Measurements from ENCODE around the gene TET3. TPM values are rescaled to one million over a fixed set of nuclear protein-coding genes. Genes with fewer than 3 reads are reported as not detected.

TET3 gene
- total RNA-seq, 5 donors from 2014 or later (not counting 1 experiment from before 2014, with no cell fraction given): 22.5 to 32.2 (median 26.8) TPM

- no peak overlapping the region for H3K27ac ChIP-seq (ENCODE audit: low read length)
- Mint-ChIP-seq H3K4me3 (peak overlapping the region in 1 of 3 donors; percentile 8), H3K27me3 (no peaks in the 10 kb centered on the region), H3K27ac (peak overlapping the region; percentile 48 to 62), H3K4me1 (peaks cover 76 to 81% (median 77%) of the 10 kb centered on the region in 3 donors), H3K36me3 (no peaks in the 10 kb centered on the region), H3K9me3 (no peaks in the 10 kb centered on the region)
- DNase-seq (no peak), ATAC-seq (replicated peaks in 1 of 4) (no peak)
- no peaks in the 10 kb centered on the region for H3K36me3 ChIP-seq (ENCODE audit: control insufficient read depth in 2 of 2, extremely low read depth in 1 of 2, insufficient read depth in 1 of 2, low read length in 1 of 2)
- H3K27me3 ChIP-seq (replicated peaks in 1 of 2; ENCODE audit: control insufficient read depth in 2 of 2, extremely low read depth in 1 of 2, insufficient read depth in 2 of 2, low read length in 1 of 2): no peaks in the 10 kb centered on the region
- CTCF ChIA-PET: interaction anchor here in 1 of 2 donors (0.6 kb wide), 1 partner anchor 118 kb away, joined by 5 read pairs; no protein-coding TSS in a partner anchor
- H3K9me3 ChIP-seq: no peaks in the 10 kb centered on the region
- POLR2A ChIA-PET: interaction anchor here (0.6 to 0.7 kb wide), 3 partner anchors 9 to 64 kb away, joined by 4 to 14 read pairs (median 5); no protein-coding TSS in a partner anchor
- 85% methylated on average over 4 of the region's 8 CpGs for WGBS (ENCODE audit: insufficient coverage)
- peaks cover 44 to 50% of the 10 kb centered on the region in 2 experiments for H3K4me1 ChIP-seq (ENCODE audit: control insufficient read depth in 1 of 2, extremely low read depth in 1 of 2, insufficient read depth in 2 of 2, low read length in 2 of 2)
- no peak overlapping the region for H3K4me3 ChIP-seq (ENCODE audit: control insufficient read depth in 1 of 2, extremely low read depth in 1 of 2, low read length in 1 of 2)
Measured at GRCh38 chr2:73968357-73968937, 16.3 kb upstream of the TET3 start.

DNA sequence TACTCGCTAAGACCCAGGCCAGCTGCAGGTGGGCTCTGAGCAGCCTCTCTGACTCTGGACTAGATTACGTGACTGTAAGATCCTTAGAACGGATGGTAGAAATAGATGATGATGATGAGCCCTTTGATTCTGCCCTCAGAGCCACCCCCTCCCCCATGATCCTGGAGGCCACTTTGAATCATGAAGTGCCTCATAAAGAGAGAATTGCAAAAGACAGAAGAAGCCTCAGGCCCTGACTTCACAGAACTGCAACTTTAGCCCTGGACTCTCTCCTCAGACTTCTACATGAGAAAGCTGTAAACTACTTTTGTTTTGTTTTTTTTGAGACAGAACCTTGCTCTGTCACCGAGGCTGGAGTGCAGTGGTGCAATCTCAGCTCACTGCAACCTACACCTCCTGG lies 15.4 kb upstream of the TET3 start:
- peak overlapping the region in 1 of 3 donors; percentile 73 for H3K4me3 Mint-ChIP-seq
- Histone ChIP-seq H3K27ac (ENCODE audit: low read length) (no peak overlapping the region), H3K36me3 (ENCODE audit: control insufficient read depth in 2 of 2, extremely low read depth in 1 of 2, insufficient read depth in 1 of 2, low read length in 1 of 2) (no peaks in the 10 kb centered on the region), H3K9me3 (no peaks in the 10 kb centered on the region), H3K27me3 (replicated peaks in 1 of 2; ENCODE audit: control insufficient read depth in 2 of 2, extremely low read depth in 1 of 2, insufficient read depth in 2 of 2, low read length in 1 of 2) (no peaks in the 10 kb centered on the region), H3K4me3 (ENCODE audit: control insufficient read depth in 1 of 2, extremely low read depth in 1 of 2, low read length in 1 of 2) (no peak overlapping the region), H3K4me1 (ENCODE audit: control insufficient read depth in 1 of 2, extremely low read depth in 1 of 2, insufficient read depth in 2 of 2, low read length in 2 of 2) (peaks cover 44 to 50% of the 10 kb centered on the region in 2 experiments)
- H3K9me3 Mint-ChIP-seq: no peaks in the 10 kb centered on the region
- 50% methylated on average over 1 of the region's 4 CpGs for WGBS (ENCODE audit: insufficient coverage)
- ChIA-PET POLR2A (interaction anchor here in 1 of 2 donors (0.9 kb wide), 1 partner anchor 10 kb away, joined by 3 read pairs; no protein-coding TSS in a partner anchor), CTCF (interaction anchor here in 1 of 2 donors (1.7 kb wide), 1 partner anchor 18 kb away, joined by 4 read pairs; no protein-coding TSS in a partner anchor)
- no peak for ATAC-seq (replicated peaks in 1 of 4)
- H3K4me1 Mint-ChIP-seq: peaks cover 69 to 79% (median 69%) of the 10 kb centered on the region in 3 donors
- H3K27ac Mint-ChIP-seq: peak overlapping the region; percentile 88 to 96
- no peaks in the 10 kb centered on the region for H3K27me3 Mint-ChIP-seq
- H3K36me3 Mint-ChIP-seq: no peaks in the 10 kb centered on the region
- DNase-seq: no peak

DNA sequence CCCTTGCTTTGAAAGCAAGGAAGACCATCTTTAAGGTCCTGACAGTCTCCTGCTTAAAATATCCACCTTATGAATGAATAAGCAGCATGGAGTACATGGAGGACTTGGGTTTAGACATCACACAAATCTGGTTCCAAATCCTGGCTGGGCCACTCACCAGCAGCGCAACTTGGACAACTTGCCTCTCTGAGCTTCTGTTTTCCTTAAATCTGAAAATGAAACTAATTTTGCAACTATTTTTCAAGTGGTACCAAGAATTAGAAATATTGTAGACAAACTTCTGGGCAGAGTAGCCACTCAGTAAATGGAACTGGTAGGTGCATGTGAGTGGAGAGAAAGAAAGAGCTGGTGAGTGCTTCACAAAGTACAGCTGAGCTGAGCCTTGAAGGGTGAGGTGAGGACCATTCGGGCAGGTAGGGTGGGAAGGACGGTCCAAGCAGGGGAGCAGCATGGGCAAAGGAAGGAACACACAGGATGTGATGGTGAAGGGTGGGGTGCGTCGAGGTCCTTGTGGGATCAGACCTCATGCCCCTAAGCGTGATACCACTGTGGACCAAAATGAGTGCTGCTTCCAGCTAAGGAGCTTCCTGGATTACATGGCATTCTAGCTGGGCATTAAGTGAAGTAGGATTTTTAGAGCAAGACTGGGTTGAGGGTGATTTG lies 14.4 kb upstream of the TET3 start:
- ChIA-PET POLR2A (interaction anchor here (0.5 to 1.3 kb wide), 9 partner anchors 9 to 364 kb away, joined by 3 to 9 read pairs (median 4); no protein-coding TSS in a partner anchor), CTCF (interaction anchor here (0.6 to 1.7 kb wide), 4 partner anchors 18 to 275 kb away, joined by 3 to 8 read pairs (median 4); no protein-coding TSS in a partner anchor)
- Mint-ChIP-seq H3K4me3 (peak overlapping the region; percentile 42 to 73 (median 52)), H3K9me3 (no peaks in the 10 kb centered on the region), H3K27me3 (no peaks in the 10 kb centered on the region), H3K4me1 (peaks cover 65 to 80% (median 67%) of the 10 kb centered on the region in 3 donors), H3K36me3 (no peaks in the 10 kb centered on the region), H3K27ac (peak overlapping the region; percentile 88 to 96)
- H3K4me1 ChIP-seq (ENCODE audit: control insufficient read depth in 1 of 2, extremely low read depth in 1 of 2, insufficient read depth in 2 of 2, low read length in 2 of 2): peaks cover 44 to 51% of the 10 kb centered on the region in 2 experiments
- H3K27me3 ChIP-seq (replicated peaks in 1 of 2; ENCODE audit: control insufficient read depth in 2 of 2, extremely low read depth in 1 of 2, insufficient read depth in 2 of 2, low read length in 1 of 2): no peaks in the 10 kb centered on the region
- no peaks in the 10 kb centered on the region for H3K9me3 ChIP-seq
- ATAC-seq (replicated peaks in 1 of 4) (peak in 3 of 4 experiments; percentile 5 to 25 (median 23)), DNase-seq (no peak)
- H3K36me3 ChIP-seq (ENCODE audit: control insufficient read depth in 2 of 2, extremely low read depth in 1 of 2, insufficient read depth in 1 of 2, low read length in 1 of 2): no peaks in the 10 kb centered on the region
- peak overlapping the region; percentile 77 for H3K27ac ChIP-seq (ENCODE audit: low read length)
- H3K4me3 ChIP-seq (ENCODE audit: control insufficient read depth in 1 of 2, extremely low read depth in 1 of 2, low read length in 1 of 2): no peak overlapping the region
- 30% methylated on average over 5 of the region's 6 CpGs for WGBS (ENCODE audit: insufficient coverage)

DNA sequence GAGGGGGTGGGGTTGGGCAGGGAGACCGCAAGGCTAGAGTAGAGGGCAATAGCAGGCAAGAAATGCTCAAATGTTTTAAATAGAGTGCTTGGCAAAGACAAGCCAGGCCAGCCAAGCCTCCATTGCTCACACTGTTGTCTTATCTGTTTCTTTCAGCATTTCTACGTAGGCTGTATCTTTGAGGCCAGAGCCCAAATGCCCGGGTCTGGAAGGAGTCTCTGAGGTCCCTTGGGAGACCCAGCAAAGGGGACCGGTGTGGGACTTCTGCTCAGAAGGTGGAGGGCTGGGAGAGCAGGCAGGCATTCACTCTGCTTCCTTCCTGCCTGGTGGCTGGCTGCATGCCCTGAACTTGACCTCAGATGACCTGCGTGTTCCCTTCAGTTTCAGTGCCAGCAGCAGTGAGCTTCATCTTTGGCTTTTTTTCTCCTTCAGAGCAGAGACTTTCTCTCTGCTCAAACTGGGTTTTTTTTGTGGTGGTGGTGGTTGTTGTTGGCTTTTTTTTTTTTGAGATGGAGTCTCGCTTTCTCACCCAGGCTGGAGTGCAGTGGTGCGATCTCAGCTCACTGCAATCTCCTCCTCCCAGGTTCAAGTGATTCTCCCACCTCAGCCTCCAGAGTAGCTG lies 13.7 kb upstream of the TET3 start:
- Mint-ChIP-seq H3K4me3 (peak overlapping the region; percentile 52 to 73 (median 62)), H3K4me1 (peaks cover 72 to 87% (median 74%) of the 10 kb centered on the region in 3 donors), H3K27ac (peak overlapping the region; percentile 88 to 96), H3K9me3 (no peaks in the 10 kb centered on the region), H3K27me3 (no peaks in the 10 kb centered on the region), H3K36me3 (no peaks in the 10 kb centered on the region)
- H3K27ac ChIP-seq (ENCODE audit: low read length): peak overlapping the region; percentile 77
- ChIA-PET POLR2A (interaction anchor here (0.6 to 1.3 kb wide), 8 partner anchors 14 to 364 kb away, joined by 3 to 9 read pairs (median 4); no protein-coding TSS in a partner anchor), CTCF (interaction anchor here (0.6 to 1.7 kb wide), 5 partner anchors 16 to 274 kb away, joined by 3 to 8 read pairs (median 4); no protein-coding TSS in a partner anchor)
- DNase-seq (peak; percentile 37 to 86 (median 56)), ATAC-seq (replicated peaks in 1 of 4) (peak; percentile 75 to 90 (median 88))
- no peaks in the 10 kb centered on the region for H3K27me3 ChIP-seq (replicated peaks in 1 of 2; ENCODE audit: control insufficient read depth in 2 of 2, extremely low read depth in 1 of 2, insufficient read depth in 2 of 2, low read length in 1 of 2)
- peak overlapping the region; percentile 3 to 36 for H3K4me3 ChIP-seq (ENCODE audit: control insufficient read depth in 1 of 2, extremely low read depth in 1 of 2, low read length in 1 of 2)
- H3K4me1 ChIP-seq (ENCODE audit: control insufficient read depth in 1 of 2, extremely low read depth in 1 of 2, insufficient read depth in 2 of 2, low read length in 2 of 2): peaks cover 49 to 58% of the 10 kb centered on the region in 2 experiments
- no peaks in the 10 kb centered on the region for H3K36me3 ChIP-seq (ENCODE audit: control insufficient read depth in 2 of 2, extremely low read depth in 1 of 2, insufficient read depth in 1 of 2, low read length in 1 of 2)
- H3K9me3 ChIP-seq: no peaks in the 10 kb centered on the region
- 11% methylated on average over 5 of the region's 7 CpGs for WGBS (ENCODE audit: insufficient coverage)

DNA sequence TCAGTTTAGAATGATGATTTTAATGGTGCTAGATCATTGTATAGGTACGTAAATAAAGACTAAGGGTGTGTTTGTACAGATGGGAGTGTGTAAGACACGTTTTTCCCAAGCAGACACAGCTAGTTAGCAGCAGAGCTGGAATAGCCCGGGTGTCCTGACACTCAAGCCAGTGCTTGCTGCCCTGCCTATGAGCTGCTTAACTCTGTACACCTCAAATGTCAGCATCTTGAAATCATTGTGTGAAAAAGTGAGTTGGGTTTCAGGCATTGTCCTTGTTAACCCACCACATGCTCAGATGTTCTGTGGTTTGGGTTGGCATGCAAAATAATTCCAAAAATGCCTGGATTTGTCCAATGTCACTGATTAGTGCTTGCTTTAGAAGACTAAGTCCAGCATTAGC lies 13.0 kb upstream of the TET3 start:
- ChIA-PET POLR2A (interaction anchor here in 1 of 2 donors (0.6 to 1.3 kb wide), 2 partner anchors 29 to 75 kb away, joined by 3 to 4 read pairs; no protein-coding TSS in a partner anchor), CTCF (interaction anchor here (0.6 kb wide), 2 partner anchors 15 to 16 kb away, joined by 3 read pairs; no protein-coding TSS in a partner anchor)
- Mint-ChIP-seq H3K4me1 (peaks cover 74 to 89% (median 76%) of the 10 kb centered on the region in 3 donors), H3K27ac (peak overlapping the region; percentile 88 to 96), H3K27me3 (no peaks in the 10 kb centered on the region), H3K9me3 (no peaks in the 10 kb centered on the region), H3K36me3 (no peaks in the 10 kb centered on the region), H3K4me3 (peak overlapping the region; percentile 52 to 73 (median 62))
- no CpG with 5 or more reads among the region's 3 CpGs for WGBS (ENCODE audit: insufficient coverage)
- H3K9me3 ChIP-seq: no peaks in the 10 kb centered on the region
- H3K4me3 ChIP-seq (ENCODE audit: control insufficient read depth in 1 of 2, extremely low read depth in 1 of 2, low read length in 1 of 2): no peak overlapping the region
- no peaks in the 10 kb centered on the region for H3K27me3 ChIP-seq (replicated peaks in 1 of 2; ENCODE audit: control insufficient read depth in 2 of 2, extremely low read depth in 1 of 2, insufficient read depth in 2 of 2, low read length in 1 of 2)
- H3K4me1 ChIP-seq (ENCODE audit: control insufficient read depth in 1 of 2, extremely low read depth in 1 of 2, insufficient read depth in 2 of 2, low read length in 2 of 2): peaks cover 49 to 58% of the 10 kb centered on the region in 2 experiments
- H3K36me3 ChIP-seq (ENCODE audit: control insufficient read depth in 2 of 2, extremely low read depth in 1 of 2, insufficient read depth in 1 of 2, low read length in 1 of 2): no peaks in the 10 kb centered on the region
- H3K27ac ChIP-seq (ENCODE audit: low read length): peak overlapping the region; percentile 77
- DNase-seq (no peak), ATAC-seq (replicated peaks in 1 of 4) (no peak)

GRCh38 chr2:73972846-73973245 lies 11.9 kb upstream of the TET3 start:
- 70% methylated on average over 3 of the region's 3 CpGs for WGBS (ENCODE audit: insufficient coverage)
- H3K27ac Mint-ChIP-seq: peak overlapping the region; percentile 73 to 75
- ChIA-PET POLR2A (interaction anchor here in 1 of 2 donors (0.6 kb wide), 2 partner anchors 29 to 34 kb away, joined by 3 read pairs; no protein-coding TSS in a partner anchor), CTCF (no interaction called here)
- Histone ChIP-seq H3K9me3 (no peaks in the 10 kb centered on the region), H3K27me3 (replicated peaks in 1 of 2; ENCODE audit: control insufficient read depth in 2 of 2, extremely low read depth in 1 of 2, insufficient read depth in 2 of 2, low read length in 1 of 2) (no peaks in the 10 kb centered on the region), H3K4me3 (ENCODE audit: control insufficient read depth in 1 of 2, extremely low read depth in 1 of 2, low read length in 1 of 2) (no peak overlapping the region), H3K27ac (ENCODE audit: low read length) (no peak overlapping the region), H3K36me3 (ENCODE audit: control insufficient read depth in 2 of 2, extremely low read depth in 1 of 2, insufficient read depth in 1 of 2, low read length in 1 of 2) (no peaks in the 10 kb centered on the region), H3K4me1 (ENCODE audit: control insufficient read depth in 1 of 2, extremely low read depth in 1 of 2, insufficient read depth in 2 of 2, low read length in 2 of 2) (peaks cover 58% of the 10 kb centered on the region in 2 experiments)
- DNase-seq: no peak
- no peaks in the 10 kb centered on the region for H3K36me3 Mint-ChIP-seq
- H3K4me1 Mint-ChIP-seq: peaks cover 73 to 91% (median 78%) of the 10 kb centered on the region in 3 donors
- no peak for ATAC-seq (replicated peaks in 1 of 4)
- no peaks in the 10 kb centered on the region for H3K27me3 Mint-ChIP-seq
- peak overlapping the region in 1 of 3 donors; percentile 16 for H3K4me3 Mint-ChIP-seq
- H3K9me3 Mint-ChIP-seq: no peaks in the 10 kb centered on the region
